HG02884 (cell line): ENCODE measurements around the gene C5orf47.

Source experiments
- ATAC-seq: cut with Tn5 transposase; IDR thresholded peaks from one replicate; pipeline ENCODE4 v1.9.1; 2021; ENCODE audit warnings: mild to moderate bottlenecking, moderate library complexity; ENCODE audit not compliant: unreplicated experiment

The C5orf47 gene

GRCh38 chr5:173988554-173989431, at the start of gene C5orf47:
Gene C5orf47 (plus strand): TSS chr5:173989170. CDS start chr5:173989264, 94 bp downstream.
- ATAC-seq, result no peak

- no peak for ATAC-seq
Observed at GRCh38 chr5:173940269-173940668, 48.7 kb upstream of the C5orf47 start.

DNA sequence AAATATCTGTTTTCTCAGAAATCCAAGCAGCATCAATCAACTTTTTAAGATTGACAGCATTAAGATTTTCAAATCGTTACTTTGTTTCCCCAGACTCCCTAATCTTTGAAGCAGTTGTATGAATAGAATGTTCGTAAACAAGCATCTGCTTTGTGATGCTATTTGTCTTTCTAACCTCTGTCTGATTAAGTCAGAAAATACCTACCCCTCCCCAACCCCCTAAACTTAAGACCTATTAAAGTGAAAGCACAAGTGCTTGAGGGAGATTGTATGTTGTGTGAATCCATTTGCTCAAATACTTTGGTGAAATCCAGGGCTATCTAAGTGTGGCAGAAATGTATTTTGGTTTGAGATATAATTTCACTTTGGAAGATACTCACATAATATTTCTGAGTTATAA, 47.9 kb upstream of the C5orf47 start:
- ATAC-seq, result no peak

- no peak for ATAC-seq
Observed at GRCh38 chr5:173941758-173942401, 47.1 kb upstream of the C5orf47 start.

GRCh38 chr5:173944511-173944910, 44.5 kb upstream of the C5orf47 start:
- ATAC-seq, result no peak

- ATAC-seq, result no peak
Observed at GRCh38 chr5:173945160-173945559, 43.8 kb upstream of the C5orf47 start.

GRCh38 chr5:173946323-173946722, 42.6 kb upstream of the C5orf47 start:
- no peak for ATAC-seq

GRCh38 chr5:173950829-173951228, 38.1 kb upstream of the C5orf47 start:
- no peak for ATAC-seq

- no peak for ATAC-seq
Observed at GRCh38 chr5:173953528-173954090, 35.4 kb upstream of the C5orf47 start.

DNA sequence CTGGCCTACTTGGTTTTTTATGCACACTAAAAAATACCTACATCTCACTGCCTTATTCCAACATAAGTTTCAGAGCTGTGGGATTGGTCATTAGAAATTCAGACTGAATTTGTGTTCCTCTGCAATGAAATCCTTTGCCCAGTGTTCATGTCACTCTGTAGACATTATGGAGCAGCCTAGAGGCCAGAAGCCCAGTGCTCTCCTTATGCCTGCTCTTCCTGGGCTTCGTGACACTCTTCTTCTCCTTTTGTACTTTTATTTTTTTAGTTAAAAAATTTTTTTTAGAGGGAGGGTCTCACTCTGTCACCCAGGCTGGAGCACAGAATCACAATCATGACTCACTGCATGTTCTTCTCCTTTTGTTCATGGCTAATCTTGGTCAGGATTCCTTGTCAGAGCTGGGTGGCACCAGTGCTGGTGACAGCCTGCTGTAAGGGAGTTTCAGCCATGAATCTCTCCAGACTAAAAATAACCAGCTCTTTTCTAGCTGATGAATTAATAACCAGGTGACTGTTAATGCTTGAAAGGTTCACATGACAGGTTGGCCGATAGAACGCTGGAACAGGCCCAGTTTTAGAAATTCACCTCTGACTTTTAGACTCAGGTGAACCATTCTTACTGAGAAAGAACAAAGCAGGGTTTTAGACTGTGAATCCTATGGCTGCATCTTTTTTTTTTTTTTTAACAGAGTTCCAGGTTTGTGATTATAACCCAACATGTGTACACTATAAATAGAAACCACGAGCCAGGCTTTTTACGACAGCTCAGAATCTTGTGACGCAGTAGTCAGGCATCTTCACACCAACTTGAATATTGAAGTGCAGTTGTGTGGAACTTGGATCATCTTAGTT, 34.1 kb upstream of the C5orf47 start:
- ATAC-seq, result no peak

- no peak for ATAC-seq
Observed at GRCh38 chr5:173960986-173961385, 28.0 kb upstream of the C5orf47 start.

DNA sequence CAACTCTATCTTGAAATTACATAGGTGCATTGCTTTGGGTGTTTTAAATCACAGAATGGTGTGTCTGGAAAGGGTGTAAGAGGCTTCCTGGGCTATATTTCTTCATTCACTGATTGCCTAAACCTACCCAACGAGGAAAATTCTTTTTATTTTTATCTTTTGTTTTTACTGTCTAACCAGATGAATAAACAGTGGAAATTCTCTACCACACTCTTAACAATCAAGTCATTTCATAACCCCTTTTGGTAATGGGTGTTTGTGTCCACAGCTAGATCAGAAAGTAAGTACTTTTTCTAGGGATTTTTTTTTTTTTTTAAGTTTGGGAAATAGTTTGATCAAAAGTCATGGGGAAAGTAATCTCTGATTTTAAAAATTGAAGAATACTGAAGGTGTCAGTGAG, 27.6 kb upstream of the C5orf47 start:
- ATAC-seq, result no peak

DNA sequence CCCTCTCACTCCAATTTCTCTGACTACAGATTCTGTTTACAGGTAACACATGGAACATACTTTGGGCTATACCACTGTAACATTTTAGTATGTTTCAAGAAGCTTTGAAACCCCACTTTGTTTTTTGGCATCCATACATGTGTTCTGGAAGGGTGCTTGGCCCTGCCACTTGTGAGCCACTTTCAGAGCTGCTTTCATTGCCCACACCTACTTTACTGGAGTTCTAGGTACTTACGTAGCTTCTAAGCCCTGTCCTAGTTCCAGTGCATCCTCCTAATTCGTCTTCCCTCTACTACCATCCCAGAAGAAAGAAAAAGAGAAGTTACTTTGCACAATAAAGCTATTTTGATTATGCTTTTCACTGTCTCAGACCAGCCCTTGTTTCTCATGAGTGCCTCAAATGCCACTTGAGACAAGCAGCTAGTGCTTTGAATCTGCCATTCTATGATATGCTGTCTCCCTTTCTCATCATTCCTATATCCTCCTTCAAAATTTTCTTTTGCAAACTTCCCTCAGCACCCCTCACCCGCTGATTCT, 26.5 kb upstream of the C5orf47 start:
- no peak for ATAC-seq

DNA sequence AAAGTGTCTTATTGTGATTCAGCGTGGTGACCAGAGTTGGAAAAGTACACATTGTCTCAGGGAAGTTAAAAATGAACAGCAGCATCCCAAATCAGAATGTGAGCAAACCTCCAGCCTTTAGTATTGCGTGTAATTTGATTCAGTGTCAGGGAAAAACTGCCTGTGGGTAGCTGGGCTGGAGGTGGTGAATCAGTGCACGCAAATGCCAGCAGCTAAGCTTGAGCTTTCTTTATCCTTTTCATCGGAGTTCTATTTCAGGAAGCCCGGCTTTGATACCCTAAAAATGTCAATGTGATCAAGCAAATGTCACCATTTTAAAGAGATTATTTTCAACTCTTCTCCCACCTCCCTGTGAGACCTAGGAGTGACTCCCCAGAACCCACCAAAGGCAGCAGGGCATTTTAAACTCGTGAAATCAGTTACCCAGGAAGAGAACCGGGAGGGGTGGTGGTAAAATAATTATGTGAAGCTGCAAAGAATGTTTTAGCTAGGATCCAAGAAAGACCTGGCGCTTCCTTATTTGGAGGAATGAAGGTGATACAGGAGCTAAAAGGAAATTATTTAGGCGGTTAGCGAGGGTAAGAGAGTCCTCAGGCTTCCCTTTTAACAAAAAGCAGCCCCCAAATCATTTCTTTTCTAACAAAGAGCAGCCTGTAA, 25.7 kb upstream of the C5orf47 start:
- ATAC-seq, result no peak

DNA sequence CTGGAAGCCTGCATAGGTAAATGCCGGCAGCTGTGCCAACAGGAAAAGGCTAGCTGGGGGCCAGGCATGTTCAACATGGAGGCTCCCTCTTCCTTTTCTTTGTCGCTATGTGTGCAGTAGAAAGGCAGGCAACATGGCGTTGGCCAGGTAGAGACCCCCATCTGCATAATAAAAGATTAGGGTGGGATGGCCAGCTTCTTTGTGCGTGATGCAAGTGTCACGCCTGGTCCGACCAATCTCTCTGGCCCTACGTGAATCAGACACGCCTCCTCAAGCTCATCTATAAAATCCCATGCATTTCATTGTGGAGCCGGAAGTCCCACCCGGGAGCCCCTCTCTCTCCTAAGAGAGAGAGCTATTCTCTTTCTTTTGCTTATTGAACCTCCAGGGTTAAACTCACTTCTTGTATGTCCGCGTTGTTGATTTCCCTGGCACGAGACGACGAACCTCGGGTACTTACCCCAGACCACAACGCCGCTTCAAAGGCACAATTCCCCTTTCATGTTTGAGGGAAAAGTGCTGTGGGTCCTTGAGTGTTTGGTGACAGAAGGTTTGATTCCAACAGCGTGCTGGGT, 25.0 kb upstream of the C5orf47 start:
- ATAC-seq, result no peak

- ATAC-seq, result no peak
Observed at GRCh38 chr5:173964506-173964905, 24.5 kb upstream of the C5orf47 start.

DNA sequence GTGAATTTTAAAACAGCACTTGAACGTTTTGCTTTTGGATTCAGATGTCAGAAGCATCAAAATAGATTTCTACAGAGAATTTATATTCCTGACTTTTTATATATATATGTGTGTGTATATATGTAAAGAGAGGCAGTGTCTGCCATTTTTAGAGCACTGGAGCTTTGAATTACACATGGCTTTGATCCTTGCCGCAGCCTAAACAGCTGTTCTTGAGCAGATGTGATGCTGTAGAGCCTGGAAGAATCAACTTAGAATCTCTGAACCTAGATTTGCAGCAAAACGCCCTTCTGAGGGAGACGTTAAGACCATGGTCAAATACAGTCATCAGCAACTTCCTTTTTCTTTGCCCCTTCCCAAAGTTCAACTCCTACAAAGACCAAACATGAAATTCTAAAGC, 21.7 kb upstream of the C5orf47 start:
- no peak for ATAC-seq

- no peak for ATAC-seq
Observed at GRCh38 chr5:173968154-173968797, 20.7 kb upstream of the C5orf47 start.
